H9 (cell line): Measurements from ENCODE around the gene WRAP53. TPM values are rescaled to one million over a fixed set of nuclear protein-coding genes. Genes with fewer than 3 reads are reported as not detected.

Source experiments
- DNase-seq: peaks from one replicate; pipeline ENCODE4 v3.0.0-alpha.2; 2017
- H2AFZ ChIP-seq: one replicate; pipeline ENCODE4 v1.6.1; 2013; ENCODE audit warnings: mild to moderate bottlenecking, low read length, control low read depth, moderate library complexity
- H2AK5ac ChIP-seq: 2 replicates; pipeline ENCODE4 v1.6.1; 2013; ENCODE audit warnings: low read length, control low read depth, mixed read lengths; ENCODE audit not compliant: insufficient read length
- H2BK120ac ChIP-seq: one replicate; pipeline ENCODE4 v1.6.1; 2013; ENCODE audit warnings: low read depth, mild to moderate bottlenecking, low read length, control low read depth, inconsistent platforms; ENCODE audit not compliant: poor library complexity, severe bottlenecking
- H2BK12ac ChIP-seq: 2 replicates; pipeline ENCODE4 v1.6.1; 2013; ENCODE audit warnings: low read length, control low read depth, mixed read lengths, low read depth; ENCODE audit not compliant: insufficient read length
- H2BK15ac ChIP-seq: 2 replicates; pipeline ENCODE4 v1.6.1; 2013; ENCODE audit warnings: low read depth, low read length, control low read depth
- H2BK20ac ChIP-seq: one replicate; pipeline ENCODE4 v1.6.1; 2013; ENCODE audit warnings: low read depth, mild to moderate bottlenecking, low read length, control low read depth, inconsistent platforms; ENCODE audit not compliant: poor library complexity, severe bottlenecking
- H2BK5ac ChIP-seq: 2 replicates; pipeline ENCODE4 v1.6.1; 2013; ENCODE audit warnings: low read length, control low read depth, mixed read lengths; ENCODE audit not compliant: insufficient read length
- H3K14ac ChIP-seq: 2 replicates; pipeline ENCODE4 v1.6.1; 2013; ENCODE audit warnings: low read length, control low read depth; ENCODE audit not compliant: insufficient read depth
- H3K18ac ChIP-seq: 2 replicates; pipeline ENCODE4 v1.6.1; 2013; ENCODE audit warnings: low read depth, mild to moderate bottlenecking, mixed read lengths, low read length, control low read depth; ENCODE audit not compliant: insufficient read length
- H3K23ac ChIP-seq: 2 replicates; pipeline ENCODE4 v1.6.1; 2013; ENCODE audit warnings: low read length, control low read depth, mixed read lengths, low read depth; ENCODE audit not compliant: insufficient read length
- H3K23me2 ChIP-seq: 2 replicates; pipeline ENCODE4 v1.6.1; 2013; ENCODE audit warnings: low read depth, mild to moderate bottlenecking, mixed read lengths, low read length, control low read depth; ENCODE audit not compliant: insufficient read length, poor library complexity, severe bottlenecking
- H3K27ac ChIP-seq: 2 replicates; pipeline ENCODE4 v1.5.1; 2013; ENCODE audit warnings: low read length, control low read depth, mixed read lengths, low read depth; ENCODE audit not compliant: insufficient read length
- H3K27me3 ChIP-seq: 2 replicates; pipeline ENCODE4 v1.6.1; 2013; ENCODE audit warnings: low read length, control low read depth, inconsistent platforms; ENCODE audit not compliant: insufficient read depth
- H3K4ac ChIP-seq: 2 replicates; pipeline ENCODE4 v1.6.1; 2013; ENCODE audit warnings: low read depth, mild to moderate bottlenecking, control low read depth, inconsistent platforms, low read length, moderate library complexity
- H3K4me1 ChIP-seq: 2 replicates; pipeline ENCODE4 v1.6.1; 2013; ENCODE audit warnings: low read length, control low read depth, inconsistent platforms; ENCODE audit not compliant: insufficient read depth
- H3K4me2 ChIP-seq: 2 replicates; pipeline ENCODE4 v1.6.1; 2013; ENCODE audit warnings: low read length, control low read depth, mixed read lengths; ENCODE audit not compliant: insufficient read length, insufficient read depth
- H3K56ac ChIP-seq: 2 replicates; pipeline ENCODE4 v1.6.1; 2013; ENCODE audit warnings: low read depth, mild to moderate bottlenecking, mixed read lengths, low read length, control low read depth; ENCODE audit not compliant: insufficient read length
- H3K79me1 ChIP-seq: 2 replicates; pipeline ENCODE4 v1.6.1; 2013; ENCODE audit warnings: low read depth, mild to moderate bottlenecking, moderate library complexity, low read length, control low read depth, inconsistent platforms; ENCODE audit not compliant: insufficient read depth, poor library complexity, severe bottlenecking
- H3K79me2 ChIP-seq: 2 replicates; pipeline ENCODE4 v1.6.1; 2013; ENCODE audit warnings: low read length, control low read depth, inconsistent platforms; ENCODE audit not compliant: insufficient read depth
- H3K9ac ChIP-seq: 2 replicates; pipeline ENCODE4 v1.6.1; 2013; ENCODE audit warnings: low read length, control low read depth, mixed read lengths; ENCODE audit not compliant: insufficient read length; ENCODE audit errors: extremely low read depth
- H3K9me3 ChIP-seq: one replicate; pipeline ENCODE4 v1.6.1; 2013; ENCODE audit warnings: low read depth, low read length, inconsistent platforms; ENCODE audit not compliant: control insufficient read depth
- H3T11ph ChIP-seq: one replicate; pipeline ENCODE4 v1.6.1; 2013; ENCODE audit warnings: mild to moderate bottlenecking, low read length, control low read depth, inconsistent platforms
- H4K20me1 ChIP-seq: one replicate; pipeline ENCODE4 v1.6.1; 2013; ENCODE audit not compliant: control insufficient read depth, insufficient read length, insufficient read depth
- H4K5ac ChIP-seq: 2 replicates; pipeline ENCODE4 v1.6.1; 2013; ENCODE audit warnings: low read depth, mild to moderate bottlenecking, mixed read lengths, low read length, control low read depth; ENCODE audit not compliant: insufficient read length
- H4K8ac ChIP-seq: replicated peaks from 2 replicates; pipeline ENCODE4 v1.6.1; 2013; ENCODE audit warnings: low read length, control low read depth, mixed read lengths, low read depth; ENCODE audit not compliant: insufficient read length
- H4K91ac ChIP-seq: 2 replicates; pipeline ENCODE4 v1.6.1; 2013; ENCODE audit warnings: low read depth, mild to moderate bottlenecking, moderate library complexity, mixed read lengths, low read length, control low read depth; ENCODE audit not compliant: insufficient read length
- H3K27ac Mint-ChIP-seq, 3 experiments: 2 replicates in 2 of 3; 3 replicates in 1 of 3; pipeline ENCODE4 v1.8.0; 2020 to 2021; ENCODE audit warnings: mixed read lengths in 3 of 3, mild to moderate bottlenecking in 1 of 3, moderate library complexity in 1 of 3
- H3K27me3 Mint-ChIP-seq: 2 replicates; pipeline ENCODE4 v1.8.0; 2021; ENCODE audit warnings: low read depth, mild to moderate bottlenecking, moderate library complexity, mixed read lengths
- H3K36me3 Mint-ChIP-seq, 3 experiments: 2 replicates in 2 of 3; 3 replicates in 1 of 3; pipeline ENCODE4 v1.8.0; 2020 to 2021; ENCODE audit warnings: low read depth in 3 of 3, mixed read lengths in 3 of 3; ENCODE audit not compliant: insufficient read depth in 1 of 3
- H3K4me1 Mint-ChIP-seq, 2 experiments: 2 replicates each; pipeline ENCODE4 v1.8.0; 2020; ENCODE audit warnings: mixed read lengths in 2 of 2
- H3K4me3 Mint-ChIP-seq, 2 experiments: 2 replicates in 1 of 2; 3 replicates in 1 of 2; pipeline ENCODE4 v1.8.0; 2020 to 2021; ENCODE audit warnings: mild to moderate bottlenecking in 2 of 2, mixed read lengths in 2 of 2, moderate library complexity in 1 of 2
- H3K9me3 Mint-ChIP-seq, 2 experiments: 2 replicates in 1 of 2; 3 replicates in 1 of 2; pipeline ENCODE4 v1.8.0; 2020; ENCODE audit warnings: mild to moderate bottlenecking in 2 of 2, mixed read lengths in 2 of 2, moderate library complexity in 1 of 2
- CTCF ChIP-seq: fragments of 200-600 bp; sonication (generic); conservative IDR thresholded peaks from 3 replicates; pipeline ENCODE4 v1.8.0; 2021; ENCODE audit warnings: antibody characterized with exemption, mild to moderate bottlenecking
- WGBS: extraction: QIAGEN DNeasy Blood & Tissue Kit; methylation state at CpG from one replicate; pipeline ENCODE4 v1.1.7; 2013; ENCODE audit warnings: missing lambda C conversion rate, low lambda C conversion rate, mixed read lengths; ENCODE audit not compliant: insufficient read length; ENCODE audit errors: extremely low coverage; 5-methylcytosine and 5-hydroxymethylcytosine counted together
- total RNA-seq: library from RNA; stranded (reverse); gene quantifications from 2 replicates; pipeline ENCODE4 v1.2.1, GENCODE V29; 2021

WRAP53 gene
- total RNA-seq, 1 experiment from 2014 or later = 27.0 TPM

- Mint-ChIP-seq H3K4me1 (peaks cover 1 to 9% of the 10 kb centered on the region in 2 experiments; a peak in 2 of 4 replicates), H3K27ac (peak overlapping the region in 1 of 3 experiments; percentile 63; a peak in 1 of 7 replicates), H3K4me3 (no peak overlapping the region), H3K36me3 (peaks cover 31 to 60% (median 58%) of the 10 kb centered on the region in 3 experiments), H3K27me3 (no peaks in the 10 kb centered on the region), H3K9me3 (no peaks in the 10 kb centered on the region)
- H4K20me1 ChIP-seq = no peaks in the 10 kb centered on the region
- H2AFZ ChIP-seq = no peak overlapping the region
- no peaks in the 10 kb centered on the region for H3K9me3 ChIP-seq
- no peak overlapping the region for H4K91ac ChIP-seq
- WGBS = no CpG with 5 or more reads among the region's 10 CpGs
- H3K14ac ChIP-seq = no peak overlapping the region
- no peak overlapping the region for H3K23ac ChIP-seq
- H3K18ac ChIP-seq = no peak overlapping the region
- H2BK5ac ChIP-seq = no peak overlapping the region
- DNase-seq = no peak
- no peak overlapping the region for H3T11ph ChIP-seq
- no peaks in the 10 kb centered on the region for H3K79me2 ChIP-seq
- H3K79me1 ChIP-seq = no peaks in the 10 kb centered on the region
- no peak overlapping the region for H2BK120ac ChIP-seq
- no peak overlapping the region for H3K56ac ChIP-seq
- no peak overlapping the region for H4K8ac ChIP-seq
- H2BK12ac ChIP-seq = no peak overlapping the region
- H3K23me2 ChIP-seq = no peaks in the 10 kb centered on the region
- no peak overlapping the region for H2BK20ac ChIP-seq
- H3K9ac ChIP-seq = no peak overlapping the region
- H3K4ac ChIP-seq = no peak overlapping the region
- no peak overlapping the region for H3K27ac ChIP-seq
- no peak overlapping the region for H3K4me2 ChIP-seq
- H3K4me1 ChIP-seq = no peaks in the 10 kb centered on the region
- H3K27me3 ChIP-seq = no peaks in the 10 kb centered on the region
- no peak overlapping the region for H2BK15ac ChIP-seq
- H4K5ac ChIP-seq = no peak overlapping the region
- no peak overlapping the region for H2AK5ac ChIP-seq
- no peak for TF ChIP-seq CTCF
Measured at GRCh38 chr17:7667656-7668406, 20.4 kb upstream of the WRAP53 start.
